ENCODE data around the gene KRT4. TPM values are rescaled to one million over a fixed set of nuclear protein-coding genes. Genes with fewer than 3 reads are reported as not detected.

The KRT4 gene
- total RNA-seq, 1 donor from 2014 or later: not detected

DNA sequence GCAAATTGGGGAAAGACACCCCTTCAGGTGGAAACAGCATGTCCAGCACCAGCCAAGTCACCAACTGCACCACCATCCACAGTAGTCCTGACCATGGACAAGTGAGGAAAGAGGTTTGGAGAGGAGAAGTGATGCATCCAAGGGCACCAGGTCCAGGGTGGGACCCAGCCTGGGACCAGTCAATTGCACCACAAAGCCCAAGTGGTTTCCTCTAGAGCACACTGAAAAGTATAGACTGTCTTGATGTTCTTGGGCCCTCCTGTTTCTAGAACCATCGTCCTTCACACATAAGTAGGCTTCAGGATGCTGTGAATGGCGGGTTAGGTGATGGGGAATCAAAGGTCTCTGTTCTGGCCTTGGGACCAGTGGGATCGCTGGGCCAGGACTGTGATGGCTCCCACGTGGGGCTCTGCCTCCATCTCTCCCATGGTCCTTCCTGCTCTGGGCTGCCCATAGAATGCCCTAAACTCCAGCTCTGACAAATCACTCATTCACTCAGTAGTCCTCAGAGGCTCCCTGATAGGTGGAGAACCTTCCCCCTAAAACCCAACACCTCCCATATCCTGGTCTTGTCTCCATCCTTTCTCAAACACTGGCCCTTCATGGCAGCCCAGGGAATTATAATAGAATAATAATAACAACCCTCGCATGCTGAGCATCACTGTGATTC lies 11.0 kb upstream of the KRT4 start:
- intact Hi-C loops (cut with DNase I): no loop called here
- no peak for ATAC-seq
- no peak for DNase-seq (ENCODE audit: missing footprints)

GRCh38 chr12:52823761-52824450 lies 10.0 kb upstream of the KRT4 start:
- DNase-seq (ENCODE audit: missing footprints): no peak
- no peak for ATAC-seq
- intact Hi-C loops (cut with DNase I): no loop called here

DNA sequence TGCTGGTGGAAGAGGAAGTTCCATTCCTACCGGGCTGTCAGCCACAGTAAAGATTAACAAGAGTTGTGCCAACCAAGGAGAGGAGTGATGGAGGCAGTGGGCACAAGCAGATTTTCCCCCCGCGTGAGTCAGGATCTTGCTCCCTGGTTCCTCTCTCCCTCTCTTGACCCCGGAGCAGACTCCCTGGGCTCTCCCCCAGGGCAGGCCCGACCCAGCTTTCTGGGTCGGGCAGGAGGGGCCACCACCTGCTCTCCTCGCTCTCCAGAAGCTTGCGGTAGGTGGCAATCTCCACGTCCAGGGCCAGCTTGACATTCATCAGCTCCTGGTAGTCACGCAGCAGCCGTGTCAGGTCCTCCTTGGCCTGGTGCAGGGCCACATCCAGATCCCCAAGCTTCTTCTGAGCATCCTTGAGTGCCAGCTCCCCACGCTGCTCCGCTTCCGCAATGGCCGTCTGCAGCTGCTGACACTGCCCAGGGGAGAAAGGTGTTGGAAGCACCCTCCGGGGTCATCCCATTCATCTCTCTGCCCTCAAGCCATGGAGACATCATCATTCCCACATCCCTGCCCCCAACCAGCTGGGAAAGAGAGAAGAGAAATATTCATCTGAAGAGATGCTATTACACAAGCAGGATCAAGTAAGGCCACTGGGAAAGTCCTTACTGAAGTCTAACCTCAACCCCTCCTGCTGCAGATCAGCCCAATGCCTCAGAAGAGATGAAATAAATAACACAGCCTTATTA lies 9.0 kb upstream of the KRT4 start:
- intact Hi-C loops (cut with DNase I): no loop called here

GRCh38 chr12:52821826-52822660 lies 8.1 kb upstream of the KRT4 start:
- intact Hi-C loops (cut with DNase I): no loop called here
- no peak for DNase-seq (ENCODE audit: missing footprints)

More for the DNA sequence above, 9.0 kb upstream of the KRT4 start:
- no peak for ATAC-seq
- DNase-seq (ENCODE audit: missing footprints): no peak

DNA sequence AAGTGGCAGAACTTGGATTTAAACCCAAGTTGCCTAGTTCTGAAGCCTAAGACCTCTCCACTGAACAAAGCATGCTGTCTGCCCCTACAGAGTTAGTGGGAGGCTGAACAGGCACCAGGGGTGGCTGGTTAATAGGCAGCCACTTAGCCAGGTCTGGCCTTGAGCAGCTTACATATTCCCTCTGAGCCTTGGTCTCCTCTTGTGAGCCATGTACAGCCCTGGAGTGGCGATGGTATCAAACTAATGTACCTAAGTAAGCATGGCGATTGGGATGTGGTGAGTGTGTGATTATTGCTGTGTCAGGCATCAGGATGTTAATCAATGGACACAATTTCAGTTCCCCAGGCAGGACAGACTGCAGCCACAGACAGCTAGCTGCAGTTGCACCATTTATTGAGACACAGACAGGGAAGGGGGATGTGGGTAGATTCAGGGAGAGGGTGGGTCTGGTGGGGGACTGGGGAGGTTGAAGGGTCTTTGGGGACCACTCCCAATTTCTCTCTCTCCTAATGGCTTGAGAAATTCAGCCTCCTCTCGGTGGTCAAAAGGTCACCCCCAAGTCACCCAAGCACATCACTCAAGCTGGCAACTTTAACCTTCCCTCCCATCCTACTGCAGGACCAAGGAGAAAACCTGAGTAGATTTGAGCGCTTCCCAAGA lies 7.3 kb upstream of the KRT4 start:
- ATAC-seq: no peak
- no peak for DNase-seq (ENCODE audit: missing footprints)
- intact Hi-C loops (cut with DNase I): no loop called here

More at GRCh38 chr12:52821826-52822660, 8.1 kb upstream of the KRT4 start:
- ATAC-seq: no peak

DNA sequence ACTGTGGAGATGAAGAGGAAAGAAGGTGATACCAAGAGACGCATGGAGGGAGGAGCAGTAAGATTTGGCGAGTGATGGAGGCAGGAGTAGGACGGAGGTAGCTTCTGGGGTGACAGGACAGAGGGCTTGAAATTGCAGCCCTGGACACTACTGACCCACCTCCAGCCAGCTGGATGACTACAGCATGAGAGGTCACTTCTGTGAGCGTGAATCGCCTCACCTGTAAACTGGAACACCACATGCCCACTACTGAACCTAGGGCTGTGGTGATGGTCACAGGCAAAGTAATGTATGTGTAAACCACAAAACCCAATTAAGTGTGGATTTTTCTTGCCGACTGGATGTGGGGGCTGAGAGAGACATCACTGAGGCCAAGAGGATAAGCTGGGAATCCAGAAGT lies 6.6 kb upstream of the KRT4 start:
- DNase-seq (ENCODE audit: missing footprints): no peak
- intact Hi-C loops (cut with DNase I): no loop called here
- no peak for ATAC-seq

GRCh38 chr12:52819731-52820510 lies 6.0 kb upstream of the KRT4 start:
- ATAC-seq: no peak
- no peak for DNase-seq (ENCODE audit: missing footprints)
- intact Hi-C loops (cut with DNase I): no loop called here

DNA sequence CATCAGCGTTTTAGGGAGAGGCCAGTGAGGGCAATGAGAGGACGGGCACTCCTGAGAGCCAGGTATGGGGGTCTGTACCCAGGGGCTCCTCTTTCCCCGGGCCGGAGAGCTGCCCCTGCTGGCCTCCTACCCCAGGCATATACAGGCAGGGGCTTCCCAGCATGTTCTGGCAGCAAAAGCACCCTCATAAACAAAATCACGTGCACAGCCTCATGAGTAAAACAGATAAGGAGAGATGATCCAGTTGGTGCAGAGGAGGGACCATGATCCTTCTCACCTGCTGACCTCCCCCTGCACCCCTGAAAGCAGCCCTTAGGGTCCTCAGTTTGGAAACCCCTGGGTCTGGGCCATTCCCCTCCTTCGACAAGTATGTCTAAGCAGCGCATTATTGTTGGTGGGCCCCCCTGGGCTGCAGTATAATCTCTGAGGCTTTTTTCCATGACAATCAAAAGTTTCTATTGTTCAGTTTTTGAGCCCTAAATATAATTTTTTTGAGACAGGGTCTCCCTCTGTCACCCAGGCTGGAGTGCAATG lies 5.0 kb upstream of the KRT4 start:
- DNase-seq (ENCODE audit: missing footprints): no peak
- intact Hi-C loops (cut with DNase I): no loop called here
- ATAC-seq: no peak

- no peak for DNase-seq (ENCODE audit: missing footprints)
- no peak for ATAC-seq
- intact Hi-C loops (cut with DNase I): no loop called here
Measured at GRCh38 chr12:52818388-52818787, 4.5 kb upstream of the KRT4 start.

- no peak for ATAC-seq
Measured at GRCh38 chr12:52817699-52818238, 3.9 kb upstream of the KRT4 start.

GRCh38 chr12:52817003-52817698 lies 3.2 kb upstream of the KRT4 start:
- intact Hi-C loops (cut with DNase I): no loop called here
- no peak for DNase-seq (ENCODE audit: missing footprints)

More at GRCh38 chr12:52817699-52818238, 3.9 kb upstream of the KRT4 start:
- intact Hi-C loops (cut with DNase I): no loop called here
- DNase-seq (ENCODE audit: missing footprints): no peak

GRCh38 chr12:52815676-52816588 lies 2.0 kb upstream of the KRT4 start:
- no peak for ATAC-seq
- no peak for DNase-seq (ENCODE audit: missing footprints)
- intact Hi-C loops (cut with DNase I): no loop called here

More at GRCh38 chr12:52817003-52817698, 3.2 kb upstream of the KRT4 start:
- ATAC-seq: no peak

- no peak for DNase-seq (ENCODE audit: missing footprints)
- no peak for ATAC-seq
- intact Hi-C loops (cut with DNase I): no loop called here
Measured at GRCh38 chr12:52815161-52815560, 1.2 kb upstream of the KRT4 start.

DNA sequence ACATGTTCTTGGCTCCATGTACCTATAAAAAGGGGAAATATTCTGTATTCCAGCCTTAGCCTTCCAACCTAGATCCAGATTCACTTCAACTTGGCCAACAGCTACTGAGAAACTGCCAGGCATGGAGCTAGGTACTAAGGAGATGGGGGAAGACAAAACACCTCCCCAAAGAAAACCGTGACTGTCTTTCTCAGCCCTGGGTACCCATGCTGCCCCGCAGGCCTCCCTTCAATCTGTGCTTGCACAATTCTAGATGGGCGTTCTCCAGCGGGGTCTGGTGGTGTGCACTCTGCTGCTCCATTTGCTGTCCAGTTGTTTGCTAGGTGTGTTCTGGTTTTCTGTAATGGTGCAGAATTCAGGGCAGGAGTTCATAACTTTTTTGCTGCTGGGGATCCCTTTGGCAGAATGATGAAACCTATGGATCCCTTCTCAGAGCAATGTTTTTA lies 817 bp upstream of the KRT4 start:
- no peak for DNase-seq (ENCODE audit: missing footprints)
- intact Hi-C loops (cut with DNase I): no loop called here
- ATAC-seq: no peak

- intact Hi-C loops (cut with DNase I): no loop called here
- no peak for ATAC-seq
- no peak for DNase-seq (ENCODE audit: missing footprints)
Measured at GRCh38 chr12:52813203-52813819, 605 bp downstream of the KRT4 start.

Measured in Right ventricle myocardium inferior (tissue), 1 donor.